Measurements from ENCODE around the gene PAPPA2.
"Not testable (repeated sequence)": the region's sequence is repeated elsewhere in the genome, so short reads cannot be mapped to it uniquely, and the experiment has no call there.

PAPPA2 gene

DNA sequence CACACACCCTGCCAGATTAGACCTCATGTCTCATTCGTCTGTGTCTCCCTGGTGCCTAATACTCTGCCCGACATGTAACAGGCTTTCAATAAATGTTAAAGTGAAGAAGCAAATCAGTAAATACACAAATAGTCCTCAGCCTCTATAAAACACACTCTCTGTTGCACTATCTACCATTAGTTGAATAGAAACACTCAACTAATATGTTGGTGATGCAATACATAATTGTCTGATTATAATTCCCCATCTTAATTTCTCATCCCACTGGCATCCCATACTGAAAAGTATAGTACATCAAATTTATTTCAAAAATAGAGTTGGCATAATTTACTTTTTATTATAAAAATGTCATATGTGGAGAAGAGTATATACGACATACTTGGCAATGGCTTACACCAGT, 162.4 kb downstream of the PAPPA2 start:
- Mint-ChIP-seq H3K9me3 (no peaks in the 10 kb centered on the region), H3K27ac (no peak overlapping the region), H3K27me3 (ENCODE audit: low read depth) (no peaks in the 10 kb centered on the region), H3K4me1 (ENCODE audit: low read depth) (no peaks in the 10 kb centered on the region), H3K4me3 (no peak overlapping the region), H3K36me3 (ENCODE audit: low read depth) (no peaks in the 10 kb centered on the region)
- DNase-seq (ENCODE audit: low spot score) = no peak

DNA sequence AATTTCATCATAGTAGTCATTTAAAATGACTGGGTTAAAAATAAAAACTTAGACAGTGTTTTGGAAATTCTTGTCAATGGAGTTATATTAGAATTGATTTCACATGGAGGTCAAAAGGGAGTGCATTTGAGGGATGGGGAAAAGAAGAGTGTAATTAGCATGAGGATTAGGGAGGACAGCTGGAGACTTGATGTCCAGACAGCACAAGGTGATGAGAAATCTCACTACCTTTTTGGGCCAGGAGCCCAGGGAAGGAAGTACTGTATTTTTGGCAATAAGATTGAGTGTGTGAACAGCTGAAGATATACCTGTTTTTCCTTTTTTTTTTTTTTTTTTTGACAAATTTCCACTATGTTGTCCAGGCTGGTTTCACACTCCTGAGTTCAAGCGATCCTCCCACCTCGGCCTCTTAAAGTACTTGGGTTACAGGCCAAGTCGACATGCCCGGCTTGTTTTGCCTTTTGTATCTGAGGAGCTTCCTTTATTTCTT, 163.6 kb downstream of the PAPPA2 start:
- Mint-ChIP-seq H3K4me1 (ENCODE audit: low read depth) (no peaks in the 10 kb centered on the region), H3K9me3 (no peaks in the 10 kb centered on the region), H3K27me3 (ENCODE audit: low read depth) (no peaks in the 10 kb centered on the region), H3K36me3 (ENCODE audit: low read depth) (no peaks in the 10 kb centered on the region), H3K27ac (no peak overlapping the region), H3K4me3 (no peak overlapping the region)
- no peak for DNase-seq (ENCODE audit: low spot score)

DNA sequence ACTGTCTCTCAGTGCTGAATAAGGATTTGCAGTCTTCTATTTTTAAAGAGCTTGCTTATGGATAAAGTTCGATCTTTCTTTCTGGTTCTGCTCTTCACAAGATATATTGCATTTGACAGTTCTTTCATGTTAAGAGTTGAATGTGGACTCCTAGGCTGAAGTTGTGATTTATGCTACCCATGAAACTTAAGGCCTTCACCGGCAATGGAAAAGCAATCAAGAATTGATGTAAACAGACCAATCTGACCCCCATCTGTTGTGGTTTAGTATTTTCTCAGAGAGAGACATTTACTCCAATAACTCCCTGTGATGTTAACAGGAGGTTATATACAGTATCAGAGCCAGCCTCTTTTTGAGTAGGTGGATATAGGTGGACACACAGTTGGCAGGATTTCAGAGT, 165.8 kb downstream of the PAPPA2 start:
- Mint-ChIP-seq H3K9me3 (no peaks in the 10 kb centered on the region), H3K27ac (no peak overlapping the region), H3K4me1 (ENCODE audit: low read depth) (no peaks in the 10 kb centered on the region), H3K36me3 (ENCODE audit: low read depth) (no peaks in the 10 kb centered on the region), H3K27me3 (ENCODE audit: low read depth) (no peaks in the 10 kb centered on the region), H3K4me3 (no peak overlapping the region)
- DNase-seq (ENCODE audit: low spot score) = no peak

DNA sequence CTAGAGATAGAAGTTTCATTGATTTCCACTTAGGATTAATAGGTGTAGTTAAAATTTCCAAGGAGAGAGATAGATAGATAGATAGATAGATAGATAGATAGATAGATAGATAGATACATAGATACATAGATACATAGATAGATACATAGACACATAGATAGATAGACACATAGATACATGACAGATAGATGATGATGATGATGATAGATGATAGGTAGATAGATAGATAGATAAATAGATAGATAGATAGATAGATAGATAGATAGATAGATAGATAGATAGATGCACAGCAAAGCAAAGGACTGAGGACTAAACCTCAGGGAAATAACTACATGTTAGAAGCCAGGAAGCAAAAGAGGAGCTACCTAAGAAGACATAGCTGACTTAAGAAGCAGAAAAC, 171.8 kb downstream of the PAPPA2 start:
- DNase-seq (ENCODE audit: low spot score); H3K36me3 Mint-ChIP-seq (ENCODE audit: low read depth); H3K27ac Mint-ChIP-seq; H3K9me3 Mint-ChIP-seq; H3K4me1 Mint-ChIP-seq (ENCODE audit: low read depth); H3K4me3 Mint-ChIP-seq; H3K27me3 Mint-ChIP-seq (ENCODE audit: low read depth): not testable (repeated sequence)

DNA sequence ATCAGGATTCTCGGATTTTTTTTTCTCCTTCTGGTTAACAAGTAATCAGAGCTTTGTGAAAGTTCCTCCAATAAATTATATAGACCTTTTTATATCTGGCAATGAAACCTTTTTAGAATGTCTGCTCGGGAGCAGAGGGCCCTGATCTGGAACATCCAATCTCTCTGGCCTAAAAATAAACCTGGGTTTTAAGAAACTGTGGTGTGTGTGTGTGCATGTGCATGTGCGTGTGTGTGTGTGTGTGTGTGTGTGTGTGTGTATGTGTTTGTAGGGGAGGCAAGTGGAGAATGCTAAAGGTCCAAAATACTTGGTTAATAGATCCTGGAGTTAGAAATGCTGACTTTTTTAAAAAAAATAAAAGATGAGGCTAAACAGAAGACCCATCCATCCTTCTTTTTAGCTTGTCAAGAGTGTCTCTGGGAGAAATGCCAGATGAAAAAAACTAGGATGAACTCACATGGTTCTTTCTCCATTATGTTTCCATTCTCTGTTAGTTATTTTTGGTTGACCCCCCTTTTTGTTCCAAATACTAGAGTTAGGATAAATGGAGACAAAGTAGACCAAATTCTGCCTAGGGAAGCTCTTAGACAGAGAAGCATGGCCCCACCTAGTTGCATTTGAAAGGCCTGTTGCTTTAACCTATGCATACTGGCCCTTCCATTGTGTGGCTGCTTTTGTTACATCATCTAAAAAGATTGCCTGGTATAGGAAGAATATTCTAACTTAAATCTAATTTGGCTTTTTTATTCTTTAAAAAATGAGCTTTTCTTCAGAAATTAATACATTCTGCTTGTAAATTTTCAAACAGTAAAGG, 175.9 kb downstream of the PAPPA2 start:
- Mint-ChIP-seq H3K27ac (no peak overlapping the region), H3K9me3 (no peaks in the 10 kb centered on the region), H3K4me3 (no peak overlapping the region), H3K27me3 (ENCODE audit: low read depth) (no peaks in the 10 kb centered on the region), H3K36me3 (ENCODE audit: low read depth) (no peaks in the 10 kb centered on the region), H3K4me1 (ENCODE audit: low read depth) (no peaks in the 10 kb centered on the region)
- no peak for DNase-seq (ENCODE audit: low spot score)

DNA sequence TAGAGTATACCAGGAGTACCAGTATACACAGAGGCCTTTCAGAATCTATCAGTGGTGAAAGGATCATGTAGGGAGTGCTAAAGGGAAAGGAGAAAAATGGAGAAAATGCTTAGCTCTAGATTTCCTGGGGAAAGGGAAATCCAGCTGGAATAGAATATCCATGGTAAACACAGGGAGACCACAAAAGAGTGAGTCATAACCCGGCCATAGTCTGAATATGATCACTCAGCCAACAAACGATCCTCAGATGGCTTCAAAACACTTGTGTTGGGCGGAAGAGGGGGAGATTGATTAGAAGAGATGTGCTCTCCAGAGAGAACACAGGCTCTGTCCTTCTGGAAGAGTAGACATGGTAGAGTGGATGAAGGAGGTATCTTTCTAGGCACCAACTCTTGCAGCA, 180.6 kb downstream of the PAPPA2 start:
- Mint-ChIP-seq H3K9me3 (peaks cover under 1% of the 10 kb centered on the region), H3K27me3 (ENCODE audit: low read depth) (no peaks in the 10 kb centered on the region), H3K36me3 (ENCODE audit: low read depth) (no peaks in the 10 kb centered on the region), H3K4me1 (ENCODE audit: low read depth) (no peaks in the 10 kb centered on the region), H3K27ac (no peak overlapping the region), H3K4me3 (no peak overlapping the region)
- no peak for DNase-seq (ENCODE audit: low spot score)

DNA sequence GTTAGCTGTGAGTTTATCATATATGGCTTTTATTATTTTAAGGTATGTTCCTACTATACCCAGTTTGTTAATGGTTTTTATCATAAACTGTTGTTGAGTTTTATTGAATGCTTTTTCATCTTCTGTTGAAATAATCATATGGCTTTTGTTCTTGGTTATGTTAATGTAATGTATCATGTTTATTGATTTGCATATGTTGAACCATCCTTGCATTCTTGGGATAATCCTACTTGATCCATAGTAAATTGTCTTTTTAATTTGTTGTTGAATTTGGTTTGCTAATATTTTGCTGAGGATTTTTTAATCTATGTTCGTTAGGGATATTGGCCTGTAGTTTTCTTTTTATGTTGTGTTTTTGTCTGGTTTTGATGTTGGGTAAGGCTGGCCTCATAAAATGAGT, 185.6 kb downstream of the PAPPA2 start:
- Mint-ChIP-seq H3K27me3 (ENCODE audit: low read depth) (no peaks in the 10 kb centered on the region), H3K9me3 (peaks cover 23% of the 10 kb centered on the region), H3K4me3 (no peak overlapping the region), H3K36me3 (ENCODE audit: low read depth) (no peaks in the 10 kb centered on the region), H3K4me1 (ENCODE audit: low read depth) (no peaks in the 10 kb centered on the region), H3K27ac (no peak overlapping the region)
- DNase-seq (ENCODE audit: low spot score) = no peak

DNA sequence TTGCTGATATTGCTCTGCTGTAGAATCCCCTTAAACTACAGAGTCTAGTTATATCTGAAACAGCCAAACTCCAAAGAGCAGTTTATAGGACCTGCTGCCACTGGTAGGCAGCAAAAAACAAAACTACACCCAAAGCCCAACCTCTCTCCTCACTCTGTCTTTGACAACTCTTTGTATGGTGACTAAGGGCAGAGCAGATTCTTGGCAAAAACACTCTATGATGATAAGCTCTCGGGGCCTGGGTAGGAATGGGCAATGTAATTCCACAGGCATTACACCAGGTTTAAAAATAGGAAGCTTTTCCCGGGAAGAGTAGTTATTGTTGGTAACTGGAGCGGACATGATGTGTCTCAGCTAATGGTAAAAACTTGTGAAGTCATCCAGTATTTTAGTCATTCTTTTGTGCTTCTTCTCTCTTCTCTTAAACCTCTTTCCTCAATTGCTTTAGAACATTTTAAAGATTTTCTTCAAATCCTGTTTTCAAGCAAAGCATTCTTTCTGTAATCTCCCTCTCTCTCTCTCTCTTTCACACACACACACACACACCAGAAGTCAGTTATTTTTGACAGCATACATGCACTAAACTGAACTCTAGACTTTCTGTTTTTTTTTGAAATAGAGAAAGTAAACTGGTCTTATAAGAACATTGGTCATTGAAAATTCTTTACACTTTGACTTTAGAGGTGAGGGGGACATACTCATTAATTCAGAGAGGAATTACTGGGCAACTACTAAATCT, 193.5 kb downstream of the PAPPA2 start:
- Mint-ChIP-seq H3K27me3 (ENCODE audit: low read depth) (no peaks in the 10 kb centered on the region), H3K9me3 (peaks cover 10% of the 10 kb centered on the region), H3K4me3 (no peak overlapping the region), H3K36me3 (ENCODE audit: low read depth) (no peaks in the 10 kb centered on the region), H3K27ac (no peak overlapping the region), H3K4me1 (ENCODE audit: low read depth) (no peaks in the 10 kb centered on the region)
- no peak for DNase-seq (ENCODE audit: low spot score)

DNA sequence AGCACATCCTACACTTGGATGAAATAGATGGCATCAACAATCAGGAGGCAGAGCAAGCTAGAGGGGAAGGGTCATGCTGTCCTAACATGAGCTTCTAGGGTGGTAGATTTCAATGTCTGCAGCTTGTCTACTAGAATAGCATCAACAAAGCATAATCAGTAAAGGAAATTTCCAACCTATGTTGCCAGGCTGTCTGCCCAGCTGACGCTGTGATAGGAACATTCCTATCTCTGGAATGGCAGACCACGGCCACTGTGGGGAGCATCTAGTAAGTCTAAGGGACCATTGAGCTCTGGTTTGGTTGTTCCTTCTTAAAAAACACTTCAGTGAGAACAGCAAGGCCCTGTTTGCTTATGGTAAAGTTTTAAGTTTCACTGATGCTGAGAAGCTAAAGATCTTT, 206.8 kb downstream of the PAPPA2 start:
- H3K27ac Mint-ChIP-seq = no peak overlapping the region
- no peaks in the 10 kb centered on the region for H3K27me3 Mint-ChIP-seq (ENCODE audit: low read depth)
- H3K9me3 Mint-ChIP-seq = peaks cover 5% of the 10 kb centered on the region
- no peak for DNase-seq (ENCODE audit: low spot score)
- H3K4me1 Mint-ChIP-seq (ENCODE audit: low read depth) = no peaks in the 10 kb centered on the region
- H3K4me3 Mint-ChIP-seq = no peak overlapping the region
- no peaks in the 10 kb centered on the region for H3K36me3 Mint-ChIP-seq (ENCODE audit: low read depth)

DNA sequence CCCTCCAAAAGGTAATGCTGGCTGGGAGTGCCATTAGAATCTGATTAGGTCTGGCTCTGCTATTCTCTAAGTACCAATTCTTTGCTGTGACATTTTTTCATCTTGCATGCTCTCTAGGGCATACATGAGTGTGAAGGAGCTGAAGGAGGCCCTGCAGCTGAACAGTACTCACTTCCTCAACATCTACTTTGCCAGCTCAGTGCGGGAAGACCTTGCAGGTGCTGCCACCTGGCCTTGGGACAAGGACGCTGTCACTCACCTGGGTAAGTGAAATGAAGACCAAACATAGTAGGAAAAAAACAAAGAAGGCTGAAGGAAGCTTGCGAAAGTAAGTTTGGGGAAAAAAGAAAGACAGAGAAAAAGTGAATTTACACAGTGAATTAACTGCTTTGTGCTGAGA, 207.9 kb downstream of the PAPPA2 start:
- no peaks in the 10 kb centered on the region for H3K27me3 Mint-ChIP-seq (ENCODE audit: low read depth)
- peaks cover 5% of the 10 kb centered on the region for H3K9me3 Mint-ChIP-seq
- no peaks in the 10 kb centered on the region for H3K4me1 Mint-ChIP-seq (ENCODE audit: low read depth)
- no peak for DNase-seq (ENCODE audit: low spot score)
- no peaks in the 10 kb centered on the region for H3K36me3 Mint-ChIP-seq (ENCODE audit: low read depth)
- no peak overlapping the region for H3K27ac Mint-ChIP-seq
- no peak overlapping the region for H3K4me3 Mint-ChIP-seq

DNA sequence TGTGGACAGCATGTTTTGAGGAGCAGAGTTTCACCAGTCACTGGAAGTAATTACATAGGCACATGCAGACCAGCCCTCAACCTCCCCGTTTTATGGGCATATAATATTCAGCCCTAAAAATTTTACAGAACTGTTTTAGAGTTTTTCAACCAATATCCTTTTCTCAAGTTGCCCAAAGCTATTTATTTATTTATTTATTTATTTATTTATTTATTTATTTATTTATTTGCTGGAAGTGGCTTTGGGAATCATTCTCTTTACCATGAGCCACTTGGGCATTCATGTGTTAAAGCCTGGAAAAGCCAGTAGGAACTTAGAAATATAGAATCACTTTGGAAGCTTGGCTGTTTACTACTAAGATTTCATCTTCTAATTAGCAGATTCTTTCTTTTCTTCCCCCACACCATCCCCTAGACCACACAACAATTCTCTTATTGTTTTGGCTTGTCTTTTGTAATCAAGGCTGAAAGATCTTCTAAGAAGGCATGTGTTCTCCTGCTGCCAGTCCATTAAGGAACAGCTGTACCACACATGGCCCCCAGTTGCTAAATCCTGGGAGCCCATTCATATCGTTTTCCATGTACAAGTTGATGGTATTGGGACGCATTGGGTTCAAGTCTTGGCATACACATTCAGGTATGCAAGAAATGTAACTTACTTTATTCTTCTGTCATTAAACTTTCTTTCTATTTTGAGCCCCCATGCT, 220.0 kb downstream of the PAPPA2 start:
- no peaks in the 10 kb centered on the region for H3K9me3 Mint-ChIP-seq
- H3K4me1 Mint-ChIP-seq (ENCODE audit: low read depth) = no peaks in the 10 kb centered on the region
- DNase-seq (ENCODE audit: low spot score) = no peak
- no peaks in the 10 kb centered on the region for H3K36me3 Mint-ChIP-seq (ENCODE audit: low read depth)
- H3K27ac Mint-ChIP-seq = no peak overlapping the region
- H3K4me3 Mint-ChIP-seq = no peak overlapping the region
- H3K27me3 Mint-ChIP-seq (ENCODE audit: low read depth) = no peaks in the 10 kb centered on the region

DNA sequence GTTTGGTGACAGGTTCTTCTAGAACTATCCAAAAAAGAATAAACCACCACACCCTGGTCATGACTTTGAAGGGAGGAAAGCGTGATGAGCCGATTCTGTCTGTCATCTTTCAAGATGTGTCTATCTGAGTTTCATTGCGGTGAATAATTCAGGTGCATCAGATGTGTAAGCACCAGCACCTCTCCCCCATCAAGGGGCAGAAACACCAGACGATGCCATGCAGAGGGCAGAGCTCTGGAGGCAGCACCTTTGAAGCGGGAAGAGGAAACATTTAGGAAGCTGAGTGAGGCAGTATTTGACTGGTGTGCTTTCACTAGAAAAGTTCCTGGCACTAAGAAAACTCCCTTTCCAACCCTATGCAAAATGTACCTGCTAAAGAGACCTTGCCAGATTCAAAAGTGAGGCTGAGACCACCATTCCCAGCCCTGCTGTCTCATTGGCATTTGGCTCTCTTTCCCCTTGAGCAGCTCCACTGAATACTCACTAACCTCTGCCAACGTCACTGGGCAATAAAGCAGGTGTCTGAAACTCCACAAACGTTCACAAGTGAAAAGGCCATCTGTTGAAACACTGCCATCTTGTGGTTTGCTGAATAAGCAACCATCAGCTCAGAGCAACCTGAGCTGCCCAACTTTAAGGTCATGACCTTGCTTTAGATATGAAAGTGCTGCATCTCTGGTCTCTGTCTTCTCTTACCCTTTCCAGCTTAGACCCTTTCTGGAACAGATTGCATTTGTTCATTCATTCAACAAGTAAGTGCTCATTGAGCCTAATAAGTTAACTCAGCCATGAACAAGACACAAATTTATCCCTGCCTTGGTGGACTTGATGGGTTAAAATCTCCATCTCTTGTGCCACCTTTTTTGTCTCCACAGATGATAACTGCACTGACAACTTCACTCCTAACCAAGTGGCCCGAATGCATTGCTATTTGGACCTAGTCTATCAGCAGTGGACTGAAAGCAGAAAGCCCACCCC, 228.6 kb downstream of the PAPPA2 start:
- Mint-ChIP-seq H3K36me3 (ENCODE audit: low read depth) (no peaks in the 10 kb centered on the region), H3K27ac (no peak overlapping the region), H3K4me1 (ENCODE audit: low read depth) (no peaks in the 10 kb centered on the region), H3K27me3 (ENCODE audit: low read depth) (no peaks in the 10 kb centered on the region), H3K9me3 (no peaks in the 10 kb centered on the region), H3K4me3 (no peak overlapping the region)
- DNase-seq (ENCODE audit: low spot score) = no peak

DNA sequence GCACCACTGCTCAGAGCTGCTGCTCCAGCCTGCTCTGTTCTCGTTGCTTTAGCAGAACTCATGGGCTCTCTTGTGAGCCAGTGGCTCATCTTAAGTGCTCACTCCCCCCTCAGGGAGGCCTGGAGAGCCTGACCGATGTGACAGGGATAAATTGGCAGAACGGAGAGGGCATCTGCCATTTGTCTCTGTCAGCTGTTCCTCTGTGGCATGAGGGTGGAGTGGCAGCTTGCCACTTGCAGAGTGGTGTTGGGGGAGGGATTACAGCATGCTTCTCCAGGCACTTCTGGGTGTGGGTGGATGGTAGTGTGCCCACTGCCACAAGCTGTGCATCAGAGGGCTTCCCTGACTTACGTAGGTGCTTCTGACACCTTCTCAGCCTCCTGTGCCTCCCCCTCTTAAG, 229.5 kb downstream of the PAPPA2 start:
- Mint-ChIP-seq H3K9me3 (no peaks in the 10 kb centered on the region), H3K4me1 (ENCODE audit: low read depth) (no peaks in the 10 kb centered on the region), H3K27ac (no peak overlapping the region), H3K27me3 (ENCODE audit: low read depth) (no peaks in the 10 kb centered on the region), H3K36me3 (ENCODE audit: low read depth) (no peaks in the 10 kb centered on the region), H3K4me3 (no peak overlapping the region)
- DNase-seq (ENCODE audit: low spot score) = no peak
